GM12873 (cell line): ENCODE measurements around the gene CREBBP.

ENCODE experiments used
- CTCF ChIP-seq: IDR thresholded peaks from 2 replicates; pipeline ENCODE4 v1.5.1; 2012; ENCODE audit warnings: low read depth, mild to moderate bottlenecking, moderate library complexity, low read length, control low read depth; ENCODE audit not compliant: insufficient read depth; ENCODE audit errors: missing control alignments

Gene CREBBP

GRCh38 chr16:3823427-3823826 lies 57.1 kb downstream of the CREBBP start:
- TF ChIP-seq CTCF = no peak

DNA sequence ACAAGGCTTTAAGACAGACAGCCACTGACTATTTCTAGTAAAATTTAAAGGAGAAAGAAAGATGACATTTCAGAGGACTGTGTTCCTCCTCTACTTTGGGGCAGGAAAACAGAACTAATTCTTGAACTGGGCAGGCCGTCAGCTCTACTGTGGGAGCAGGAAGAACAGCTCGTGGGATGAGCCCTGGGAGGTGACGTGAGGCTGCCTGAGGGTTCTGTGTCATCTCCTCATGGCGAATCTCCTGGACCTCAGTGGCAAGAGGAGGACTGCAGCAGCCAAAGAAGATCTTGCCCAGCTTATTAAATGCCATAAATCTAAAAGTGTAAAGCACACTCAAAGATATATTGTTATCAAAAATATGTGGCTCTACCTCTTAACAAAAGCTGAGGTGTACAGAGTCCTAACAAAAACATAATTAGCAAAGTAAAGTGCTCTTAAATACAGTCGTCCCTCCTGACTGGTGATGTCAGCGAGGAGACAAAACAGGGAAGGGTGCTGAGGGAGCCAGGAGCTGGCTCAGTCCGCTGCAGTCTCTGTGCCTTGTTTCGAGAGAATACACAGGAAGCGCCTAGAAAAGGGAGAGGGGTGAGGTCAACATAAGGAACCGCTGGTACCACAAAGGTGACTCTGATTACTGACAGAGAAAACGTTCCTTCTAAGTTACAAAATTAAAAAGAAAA lies 58.0 kb downstream of the CREBBP start:
- TF ChIP-seq CTCF = no peak

DNA sequence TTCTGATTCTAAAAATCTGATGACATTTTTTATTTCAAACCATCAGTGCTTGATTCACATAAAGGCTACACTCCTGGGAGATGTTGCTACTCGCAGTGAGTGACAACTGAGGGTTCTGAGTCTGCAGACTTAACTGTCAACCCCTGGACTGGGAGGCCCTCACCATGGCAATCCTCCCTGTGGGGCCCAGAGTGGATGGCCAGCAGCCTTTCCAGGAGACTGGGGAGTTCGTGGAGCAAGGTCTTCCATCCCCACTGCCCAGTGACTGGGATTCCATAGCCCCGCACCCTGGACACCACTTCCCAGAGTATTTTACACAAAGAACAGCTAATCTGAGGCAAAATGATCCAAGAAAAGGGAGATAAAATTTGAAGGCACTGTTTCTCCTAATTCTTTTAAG lies 59.3 kb downstream of the CREBBP start:
- no peak for TF ChIP-seq CTCF

DNA sequence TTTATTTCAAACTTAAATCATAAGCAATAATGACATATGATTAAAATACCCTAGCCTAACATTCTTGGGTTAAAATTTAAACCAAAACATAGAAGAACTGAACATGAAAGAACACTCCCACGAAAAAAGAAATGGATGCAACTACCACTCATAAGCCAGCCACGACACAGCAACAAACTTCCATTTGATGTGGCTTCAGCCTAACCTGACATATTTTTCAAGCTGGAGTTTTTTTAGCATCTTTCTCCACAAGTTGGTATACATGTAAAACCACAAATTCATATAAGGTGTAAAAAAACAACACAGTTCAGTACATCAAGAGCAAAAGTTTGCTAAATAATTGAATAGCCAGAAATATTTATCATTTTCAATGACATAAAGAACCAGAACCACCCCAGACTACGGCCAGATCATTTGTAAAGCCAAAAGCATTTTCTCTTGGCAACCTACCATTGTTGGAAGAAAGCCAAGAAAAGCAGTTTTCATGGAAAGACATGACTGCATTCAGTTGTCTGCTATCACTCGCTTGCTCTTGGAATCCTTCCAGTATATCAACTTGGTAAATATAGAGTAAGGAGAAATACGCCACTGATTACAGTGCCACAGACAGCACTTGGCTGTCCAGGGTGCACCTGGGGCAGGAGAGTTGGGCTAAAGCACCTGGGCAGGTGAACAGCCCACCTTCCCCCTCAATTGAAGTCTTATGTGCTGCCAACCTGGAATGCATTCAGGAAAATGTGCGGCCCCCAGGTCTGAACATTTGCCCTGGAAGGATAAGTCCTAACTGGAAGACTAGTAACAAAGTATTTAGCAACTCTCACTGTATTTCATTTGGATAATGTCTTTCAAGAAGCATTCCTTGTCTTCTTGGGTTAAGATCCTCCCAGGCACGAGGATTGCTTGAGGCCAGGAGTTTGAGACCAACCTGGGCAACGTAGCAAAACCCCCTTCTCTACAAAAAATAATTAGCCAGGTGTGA lies 60.5 kb downstream of the CREBBP start:
- TF ChIP-seq CTCF = no peak

- no peak for TF ChIP-seq CTCF
These were observed 61.4 kb downstream of the CREBBP start for GRCh38 chr16:3819175-3819527.

GRCh38 chr16:3816326-3816725 lies 64.2 kb downstream of the CREBBP start:
- no peak for TF ChIP-seq CTCF

DNA sequence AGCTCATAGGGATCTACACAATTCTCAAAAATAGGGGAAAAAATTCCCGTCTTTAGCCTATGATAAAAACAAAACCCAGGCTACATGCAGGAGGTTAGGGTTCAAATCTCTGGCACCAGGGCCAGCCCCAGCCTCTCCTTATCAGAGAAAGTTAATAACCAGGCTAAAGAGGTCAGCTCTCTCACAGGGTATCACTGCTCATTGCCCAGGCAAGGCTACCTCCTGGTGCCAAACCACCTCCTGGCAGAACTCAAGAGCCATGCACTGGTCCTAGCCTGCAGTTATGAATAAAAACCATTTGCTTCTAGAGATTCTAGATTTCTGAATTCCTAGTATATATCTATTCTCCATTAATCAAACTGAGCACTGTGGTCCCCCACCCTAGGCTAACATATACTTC lies 65.8 kb downstream of the CREBBP start:
- no peak for TF ChIP-seq CTCF
